ENCODE data around the gene CD160.
"Not testable (repeated sequence)": the region's sequence is repeated elsewhere in the genome, so short reads cannot be mapped to it uniquely, and the experiment has no call there.

The CD160 gene

DNA sequence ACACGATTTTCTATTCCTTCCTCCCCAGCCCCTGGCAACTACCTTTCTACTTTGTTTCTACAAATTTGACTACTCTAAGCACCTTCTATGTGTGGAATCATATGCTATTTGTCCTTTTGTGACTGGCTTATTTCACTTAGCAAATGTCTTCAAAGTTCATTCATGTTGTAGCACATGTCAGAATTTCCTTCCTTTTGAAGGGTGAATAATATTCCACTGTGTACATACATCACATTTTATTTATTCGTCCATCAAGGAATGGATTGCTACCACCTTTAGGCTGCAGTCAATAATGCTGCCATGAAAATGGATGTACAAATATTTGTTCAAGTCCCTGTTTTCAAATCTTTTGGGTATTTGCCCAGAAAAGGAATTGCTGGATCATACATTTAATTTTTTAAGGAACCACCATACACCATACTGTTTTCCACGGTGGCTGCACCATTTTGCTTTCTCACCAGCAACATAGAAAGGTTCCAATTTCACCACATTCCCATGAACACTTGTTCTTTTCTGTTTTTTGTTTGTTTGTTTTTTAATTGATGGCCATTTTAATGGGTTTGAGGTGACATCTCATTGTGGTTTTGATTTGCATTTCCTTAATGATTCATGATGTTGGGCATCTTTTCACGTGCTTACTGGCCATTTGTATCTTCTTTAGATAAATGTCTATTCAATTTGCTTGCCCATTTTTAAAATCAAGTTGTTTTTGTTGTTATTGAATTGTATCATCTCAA is 8.8 kb upstream of the CD160 start:
- no peak for DNase-seq

- DNase-seq: no peak
Observed at GRCh38 chr1:145711213-145711651, 8.1 kb upstream of the CD160 start.

DNA sequence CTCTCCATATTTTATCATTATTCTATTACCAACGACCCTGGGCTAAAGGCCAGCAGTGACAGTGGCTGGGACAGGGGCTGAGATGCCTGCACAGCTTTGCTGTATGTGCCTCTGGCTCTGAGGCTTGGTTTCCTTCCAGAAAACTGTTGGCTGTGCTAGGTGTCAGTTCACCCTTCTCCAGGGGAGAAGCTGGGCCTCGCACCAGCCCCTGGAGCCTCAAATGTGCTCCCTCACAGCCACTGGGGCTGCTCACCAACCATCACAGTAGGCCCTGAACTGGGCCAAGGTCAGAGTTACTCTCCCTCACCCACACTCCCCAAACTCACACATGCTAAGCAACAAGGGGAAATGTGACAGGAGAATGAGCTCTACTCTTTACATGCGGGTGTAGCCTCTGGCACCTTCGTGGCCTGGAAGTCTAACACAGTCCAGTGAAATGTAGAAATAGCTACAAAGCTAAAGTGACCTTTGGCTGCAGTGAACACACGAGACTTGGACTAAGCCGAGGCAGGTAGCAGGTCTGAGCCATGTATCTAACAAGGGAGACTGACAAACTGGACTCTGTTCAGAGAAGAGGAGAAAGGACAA is 4.7 kb upstream of the CD160 start:
- no peak for DNase-seq

GRCh38 chr1:145716641-145717345 is 2.5 kb upstream of the CD160 start:
- DNase-seq: no peak

DNA sequence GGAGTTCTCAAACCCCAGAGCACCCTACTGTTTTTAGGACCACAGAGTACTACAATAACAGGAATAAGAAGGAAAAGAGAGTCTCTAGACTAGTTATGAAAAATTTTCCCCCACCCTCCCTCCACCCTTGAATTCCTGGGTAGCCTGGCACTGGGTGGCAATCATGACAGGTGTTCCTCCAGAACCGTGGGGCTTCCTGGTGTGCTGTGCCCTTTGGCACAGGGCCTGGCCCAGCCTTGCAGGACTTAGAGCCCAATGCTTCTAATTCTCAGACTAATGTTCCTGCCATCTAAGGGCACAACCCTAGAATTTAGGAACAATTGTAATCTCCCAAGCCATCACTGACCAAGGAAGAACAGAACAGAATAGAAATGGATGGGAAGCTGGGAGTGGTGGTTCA is 1.5 kb upstream of the CD160 start:
- DNase-seq: no peak

GRCh38 chr1:145718465-145718864 is 834 bp upstream of the CD160 start:
- not testable (repeated sequence) for DNase-seq

DNA sequence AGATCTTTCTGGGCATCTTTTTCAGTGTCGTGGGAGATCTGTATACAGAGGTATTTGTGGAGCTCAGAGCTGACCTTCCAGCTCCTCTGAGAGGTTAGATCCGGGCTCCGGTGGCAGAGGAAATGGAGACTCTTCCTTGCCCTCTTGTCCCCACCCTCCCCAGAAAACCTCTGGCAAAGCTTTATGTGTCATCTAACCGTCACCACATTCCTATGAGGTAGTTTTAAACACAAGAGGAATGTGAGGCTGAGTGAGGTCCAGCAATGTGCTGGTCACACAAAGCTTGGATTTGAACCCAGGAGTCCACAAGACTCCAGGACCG is 1.2 kb downstream of the CD160 start:
- no peak for DNase-seq

DNA sequence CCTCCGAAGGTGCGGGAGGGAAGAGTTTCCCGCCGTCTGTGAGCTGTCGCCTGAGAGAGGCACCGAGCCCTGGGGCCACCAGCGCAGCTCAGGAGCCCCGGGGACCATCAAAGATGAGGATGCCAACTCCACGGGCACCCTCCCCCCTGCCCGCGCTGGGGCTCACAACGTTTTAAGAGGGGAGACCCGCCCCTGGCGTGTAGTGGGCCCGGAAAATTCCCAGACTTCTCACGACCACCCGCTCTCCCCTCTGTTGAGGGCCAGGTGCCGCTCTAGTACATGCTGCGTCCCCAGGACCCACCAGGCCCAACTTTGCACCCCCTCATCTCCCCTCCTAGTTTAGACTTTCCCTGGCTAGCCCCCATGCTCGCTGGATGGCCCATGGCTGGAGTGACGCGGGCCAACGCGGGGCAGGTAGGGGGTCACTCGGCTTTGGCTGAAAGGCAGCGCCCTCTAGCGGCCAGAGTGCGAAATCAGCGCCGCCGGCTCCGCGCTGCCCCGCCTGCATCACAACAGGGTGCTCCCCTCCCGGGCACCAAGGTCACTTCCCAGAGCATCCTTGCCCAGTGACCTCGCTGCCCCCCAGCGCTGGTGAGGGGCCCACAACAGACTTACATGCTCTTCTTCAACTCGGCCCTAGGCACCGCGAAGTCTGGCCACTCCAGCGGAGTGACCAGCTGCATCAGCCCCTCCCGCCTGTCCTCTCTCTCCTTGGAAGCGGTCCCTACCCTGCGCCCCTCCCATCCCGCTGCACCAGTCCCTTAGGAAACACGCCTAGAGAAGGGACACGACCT is 1.8 kb downstream of the CD160 start:
- peak; percentile 58 for DNase-seq

DNA sequence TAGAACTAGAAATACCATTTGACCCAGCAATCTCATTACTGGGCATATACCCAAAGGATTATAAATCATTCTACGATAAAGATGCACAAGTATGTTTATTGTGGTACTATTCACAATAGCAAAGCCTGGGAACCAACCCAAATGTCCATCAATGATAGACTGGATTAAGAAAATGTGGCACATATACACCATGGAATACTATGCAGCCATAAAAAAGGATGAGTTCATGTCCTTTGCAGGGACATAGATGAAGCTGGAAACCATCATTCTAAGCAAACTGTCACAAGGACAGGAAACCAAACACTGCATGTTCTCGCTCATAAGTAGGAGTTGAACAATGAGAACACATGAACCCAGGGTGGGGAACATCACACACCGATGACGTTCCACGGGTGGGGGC is 6.9 kb downstream of the CD160 start:
- not testable (repeated sequence) for DNase-seq

DNA sequence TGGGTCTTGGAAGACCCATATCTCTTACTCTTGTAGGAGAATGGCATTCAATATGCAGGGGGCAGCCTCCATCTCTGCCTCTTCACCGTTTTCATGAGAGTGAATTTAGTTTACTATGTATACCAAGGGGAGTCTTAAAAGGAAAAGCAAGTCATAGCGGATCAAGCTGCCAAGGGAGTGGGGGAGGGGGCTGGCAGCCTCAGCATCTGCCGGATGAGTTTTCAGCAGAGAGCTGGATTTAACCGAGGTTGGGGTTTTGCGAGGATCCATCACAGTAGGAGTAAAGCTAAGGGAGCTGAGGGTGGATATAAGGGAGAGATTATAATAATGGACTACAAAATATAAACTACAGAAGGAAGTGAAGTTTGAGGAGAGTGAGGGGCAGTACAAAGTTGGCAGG is 9.9 kb downstream of the CD160 start:
- no peak for DNase-seq

GRCh38 chr1:145729666-145730436 is 10.6 kb downstream of the CD160 start:
- DNase-seq: no peak

GRCh38 chr1:145730467-145730866 is 11.2 kb downstream of the CD160 start:
- no peak for DNase-seq

GRCh38 chr1:145730900-145731299 is 11.6 kb downstream of the CD160 start:
- DNase-seq: no peak

DNA sequence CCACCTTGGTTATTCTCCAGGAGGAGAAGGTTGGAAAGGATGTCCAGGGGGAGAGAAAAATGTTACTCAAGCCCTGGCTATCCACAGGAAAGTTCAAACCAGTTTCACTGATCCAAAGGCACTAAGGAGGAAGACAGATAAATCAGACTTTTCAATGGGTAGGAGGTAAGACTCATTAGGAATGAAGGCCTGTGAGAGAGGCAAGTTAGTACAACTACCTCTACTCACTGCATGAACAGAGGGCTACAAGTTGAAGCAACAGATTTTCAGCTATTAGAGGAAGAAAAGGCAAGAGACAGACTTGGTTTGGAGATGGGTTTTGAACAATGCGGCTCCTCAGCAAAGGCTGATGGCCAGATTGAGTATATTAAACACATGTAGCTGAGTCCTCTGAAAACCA is 16.9 kb downstream of the CD160 start:
- DNase-seq: no peak

DNA sequence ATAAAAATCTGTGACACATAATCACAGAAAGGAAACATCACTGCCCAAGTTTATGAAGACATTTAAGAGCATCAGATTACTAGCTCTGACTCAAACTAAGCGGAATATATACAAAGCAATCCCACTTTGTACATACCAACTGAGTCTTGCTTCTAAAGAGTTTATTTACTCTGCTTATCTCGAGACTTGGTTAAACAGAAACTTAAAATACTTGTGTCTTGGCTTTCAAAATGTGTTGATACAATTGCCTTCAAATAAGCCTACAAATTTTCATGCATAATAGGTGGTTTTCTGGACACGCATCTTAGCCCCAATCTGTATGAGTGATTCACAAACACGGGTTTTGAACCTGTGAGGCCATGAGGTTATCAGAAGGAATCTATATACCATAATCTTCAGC is 21.0 kb downstream of the CD160 start:
- no peak for DNase-seq

DNA sequence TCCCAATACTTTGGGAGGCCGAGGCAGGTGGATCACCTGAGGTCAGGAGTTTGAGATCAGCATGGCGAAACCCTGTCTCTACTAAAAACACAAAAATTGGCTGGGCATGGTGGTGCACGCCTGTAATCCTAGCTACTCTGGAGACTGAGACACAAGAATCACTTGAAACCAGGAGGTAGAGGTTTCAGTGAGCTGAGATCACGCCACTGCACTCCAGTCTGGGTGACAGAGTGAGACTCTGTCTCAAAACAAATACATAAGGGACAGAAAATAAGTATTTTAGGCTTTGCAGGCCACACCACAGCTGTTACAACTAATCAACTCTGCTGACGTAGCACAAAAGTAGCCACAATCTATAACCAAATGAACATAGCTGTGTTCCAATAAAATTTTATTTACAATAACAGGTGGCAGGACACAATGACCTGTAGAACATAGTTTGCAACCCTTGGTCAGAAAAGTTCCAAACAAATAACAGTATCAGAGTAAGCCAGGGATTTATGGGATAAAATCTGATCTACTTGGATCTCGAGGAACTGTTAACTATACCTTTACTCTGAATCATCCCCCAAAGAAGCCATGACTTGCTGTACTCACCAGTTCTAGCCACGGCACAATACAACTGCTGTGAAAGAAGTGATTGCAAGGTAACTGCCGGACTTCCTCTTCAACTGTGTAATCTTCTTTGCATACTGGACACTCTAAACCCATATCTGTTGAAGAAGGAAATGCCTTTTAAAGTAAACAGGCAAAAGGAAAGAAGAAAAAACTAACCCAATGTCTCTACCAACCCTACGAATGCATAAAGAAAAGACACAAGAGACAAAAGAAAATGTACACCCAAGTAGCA is 28.3 kb downstream of the CD160 start:
- DNase-seq: no peak

DNA sequence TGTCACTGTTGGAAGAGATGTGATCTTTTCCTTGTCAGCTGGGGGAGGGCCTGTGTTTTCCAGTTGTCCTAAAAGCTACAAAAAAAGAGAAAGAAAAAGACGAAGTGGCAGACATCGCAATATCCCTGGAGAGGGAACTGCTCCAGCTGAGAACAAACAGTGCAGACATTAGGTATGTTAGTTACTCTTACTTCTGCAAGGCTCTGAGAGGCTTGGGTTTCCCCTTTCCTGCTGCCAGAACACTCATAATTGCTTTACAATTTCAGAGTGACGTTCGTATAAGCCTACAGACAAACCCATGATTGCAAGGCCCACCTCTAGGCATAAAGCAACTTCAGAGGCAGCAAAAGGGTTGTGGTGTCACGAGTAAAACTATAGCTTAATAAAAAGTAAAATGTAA is 31.1 kb downstream of the CD160 start:
- DNase-seq: no peak

DNA sequence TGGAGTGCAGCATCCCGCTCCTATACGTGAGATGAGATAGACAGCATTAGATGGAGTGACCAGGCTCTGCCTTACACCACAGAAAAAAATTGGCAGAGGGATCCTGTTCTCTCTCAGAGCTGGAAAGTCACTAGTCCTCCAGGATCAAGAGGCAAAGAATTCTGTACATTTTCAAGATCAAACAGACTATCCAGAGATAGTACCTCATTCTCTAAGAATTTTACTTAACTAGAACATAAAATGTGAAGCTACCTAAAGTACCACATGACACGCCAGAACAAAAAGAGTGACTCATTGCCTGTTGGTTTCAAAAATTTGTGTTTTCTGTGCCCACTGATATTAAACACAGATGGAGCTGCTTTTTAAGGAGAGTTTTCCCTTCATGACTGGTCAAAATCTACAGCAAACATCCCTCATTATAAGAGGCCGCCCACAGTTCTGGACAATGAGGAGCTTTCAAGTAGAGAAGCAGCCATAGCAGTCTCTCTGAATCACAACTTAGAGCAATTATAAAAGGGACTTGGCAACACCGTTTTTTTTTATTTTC is 32.3 kb downstream of the CD160 start:
- no peak for DNase-seq

DNA sequence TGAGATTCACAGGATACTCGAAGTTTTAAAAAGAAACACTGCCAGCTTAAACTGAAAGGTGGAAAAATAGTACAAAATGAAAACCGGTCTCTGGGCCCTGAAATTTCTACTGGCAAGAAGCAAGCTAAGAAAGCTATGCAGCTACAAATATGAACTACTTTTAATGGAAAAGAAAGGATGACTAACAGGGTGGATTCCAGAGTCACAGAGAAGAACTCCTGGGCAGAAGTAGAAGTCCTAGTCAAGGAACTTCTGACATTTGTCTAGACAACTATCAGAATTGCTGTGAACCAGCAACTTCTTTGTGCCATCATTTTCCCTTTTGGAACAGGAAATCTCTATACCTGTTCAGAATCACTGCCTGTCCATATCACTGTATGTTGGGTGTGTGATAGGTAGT is 38.1 kb downstream of the CD160 start:
- no peak for DNase-seq

DNA sequence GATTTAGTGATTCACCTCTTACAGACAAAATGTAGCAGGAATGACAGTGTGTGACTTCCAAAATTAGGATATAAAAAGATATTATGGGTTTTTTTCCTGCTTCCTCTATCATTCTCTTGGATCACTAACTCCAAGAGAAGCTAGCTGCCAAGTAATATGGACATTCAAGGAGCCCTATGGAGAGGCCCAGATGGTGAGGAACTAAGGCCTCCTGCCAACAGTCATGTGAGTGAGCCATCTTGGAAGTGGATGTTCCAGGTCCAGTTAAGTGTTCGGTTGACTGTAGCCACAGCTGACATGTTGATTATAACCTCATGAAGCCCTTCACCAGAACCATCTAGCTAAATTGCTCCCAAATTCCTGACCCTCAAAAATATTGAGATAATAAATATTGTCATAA is 38.8 kb downstream of the CD160 start:
- no peak for DNase-seq

GRCh38 chr1:145758575-145758974 is 39.3 kb downstream of the CD160 start:
- no peak for DNase-seq

- DNase-seq: no peak
Observed at GRCh38 chr1:145759721-145760120, 40.4 kb downstream of the CD160 start.

Measured in activated CD4-positive, alpha-beta T cell treated with anti-CD3 and anti-CD28 coated beads, Interleukin-2, amount 50 U/mL, for 16 hours (primary cell).